Heart left ventricle (tissue), 13 donors: ENCODE measurements around the gene LILRA2.

Source experiments
- POLR2A ChIP-seq, 2 donors: fragments of 450-650 bp; IDR thresholded peaks; one replicate each; pipeline ENCODE4 v1.6.1; 2017; ENCODE audit warnings: antibody characterized with exemption in 2 of 2, mild to moderate bottlenecking in 2 of 2, moderate library complexity in 2 of 2
- TF ChIP-seq, protein P1 (sequence below), 12 donors: fragments of 200-600 bp; sonication (generic) in 4 of 12; IDR thresholded peaks; one replicate each; pipeline versions ENCODE4 v1.5.0 to v1.8.0; 2018 to 2022; ENCODE audit warnings: antibody characterized with exemption in 12 of 12, mild to moderate bottlenecking in 5 of 12
- donor health status: ischemic (EF 13 %, LVEDD 7.1; RV severe dilation, severe dysfunction).
- donor health status: DM: no; HTN: yes; CAD: no.
- donor health status: DM: no; HTN: no; CAD: no.
- donor health status: ischemic (EF 25% LVEDD 6.9; RV normal size, moderate dysfunction).
- donor health status: ischemic (EF 25% LVEDD 5.7; RV mildly dilated, moderate dysfunction).
- donor health status: ischemic (EF 35%, LVEDD 5.7; RV mildly dilated, moderate dysfunction).
- donor health status: nonischemic (EF 11% LVEDD 7.7; RV severe dilation, severe dysfunction).
- donor health status: DM: yes; HTN: yes; CAD: no.
- donor health status: PGD.
- donor health status: ischemic (EF 29% LVEDD 5.4; RV normal size, mild dysfunction).
- donor health status: nonischemic (EF 23%, LVEDD 6.1; RV moderate dilation, normal function).

DNA sequence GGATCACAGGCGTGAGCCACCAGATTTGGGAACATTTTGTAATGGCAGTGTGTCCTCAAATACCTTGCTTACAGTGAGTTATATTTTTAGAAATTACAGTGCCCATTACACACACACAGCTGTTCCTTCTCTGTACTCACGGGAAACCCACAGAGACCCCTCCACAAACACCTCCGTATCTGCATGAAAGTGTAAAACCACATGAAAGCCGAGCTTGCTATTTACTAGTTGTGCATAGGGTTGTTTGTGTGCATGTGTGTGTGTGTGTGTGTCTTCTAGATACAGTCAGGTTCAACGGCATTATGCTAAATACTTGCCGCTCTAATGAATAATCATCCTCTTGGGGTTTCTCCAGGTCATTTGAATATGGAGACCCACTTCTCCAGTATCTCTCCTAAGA, 22.3 kb upstream of the LILRA2 start:
- TF ChIP-seq, protein P1, sequence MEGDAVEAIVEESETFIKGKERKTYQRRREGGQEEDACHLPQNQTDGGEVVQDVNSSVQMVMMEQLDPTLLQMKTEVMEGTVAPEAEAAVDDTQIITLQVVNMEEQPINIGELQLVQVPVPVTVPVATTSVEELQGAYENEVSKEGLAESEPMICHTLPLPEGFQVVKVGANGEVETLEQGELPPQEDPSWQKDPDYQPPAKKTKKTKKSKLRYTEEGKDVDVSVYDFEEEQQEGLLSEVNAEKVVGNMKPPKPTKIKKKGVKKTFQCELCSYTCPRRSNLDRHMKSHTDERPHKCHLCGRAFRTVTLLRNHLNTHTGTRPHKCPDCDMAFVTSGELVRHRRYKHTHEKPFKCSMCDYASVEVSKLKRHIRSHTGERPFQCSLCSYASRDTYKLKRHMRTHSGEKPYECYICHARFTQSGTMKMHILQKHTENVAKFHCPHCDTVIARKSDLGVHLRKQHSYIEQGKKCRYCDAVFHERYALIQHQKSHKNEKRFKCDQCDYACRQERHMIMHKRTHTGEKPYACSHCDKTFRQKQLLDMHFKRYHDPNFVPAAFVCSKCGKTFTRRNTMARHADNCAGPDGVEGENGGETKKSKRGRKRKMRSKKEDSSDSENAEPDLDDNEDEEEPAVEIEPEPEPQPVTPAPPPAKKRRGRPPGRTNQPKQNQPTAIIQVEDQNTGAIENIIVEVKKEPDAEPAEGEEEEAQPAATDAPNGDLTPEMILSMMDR (IDR thresholded peaks at IDR 0.05), result no peak
- no peak for TF ChIP-seq POLR2A (IDR thresholded peaks at IDR 0.05)
